Adipocyte (in vitro differentiated cells): Measurements from ENCODE around the gene FAT4.
A peak's percentile ranks its signal among the peaks of the same experiment; 100 is the strongest.

ENCODE experiments used
- DNase-seq: peaks from one replicate; pipeline ENCODE4 v3.0.0-alpha.2; 2015; ENCODE audit warnings: low read depth
- H3K27me3 ChIP-seq: replicated peaks from 2 replicates; pipeline ENCODE4 v1.7.0; 2013; ENCODE audit warnings: mild to moderate bottlenecking, low read length, moderate library complexity; ENCODE audit not compliant: control insufficient read depth, insufficient read depth
- H3K36me3 ChIP-seq: 2 replicates; pipeline ENCODE4 v1.7.0; 2013; ENCODE audit warnings: low read length, mild to moderate bottlenecking, moderate library complexity; ENCODE audit not compliant: control insufficient read depth, insufficient read depth, severe bottlenecking
- H3K4me1 ChIP-seq: 2 replicates; pipeline ENCODE4 v1.7.0; 2013; ENCODE audit warnings: mild to moderate bottlenecking, low read length, moderate library complexity; ENCODE audit not compliant: control insufficient read depth, insufficient read depth
- H3K4me3 ChIP-seq: 2 replicates; pipeline ENCODE4 v1.7.0; 2013; ENCODE audit warnings: mild to moderate bottlenecking, low read length, moderate library complexity
- H3K9ac ChIP-seq: 2 replicates; pipeline ENCODE4 v1.7.0; 2013; ENCODE audit warnings: mild to moderate bottlenecking, low read length, moderate library complexity
- H3K9me3 ChIP-seq: 2 replicates; pipeline ENCODE4 v1.7.0; 2013; ENCODE audit warnings: mild to moderate bottlenecking, low read length, moderate library complexity; ENCODE audit not compliant: control insufficient read depth

The FAT4 gene

GRCh38 chr4:125352521-125352920 is 37.8 kb downstream of the FAT4 start:
- no peaks in the 10 kb centered on the region for H3K36me3 ChIP-seq
- DNase-seq: no peak
- no peak overlapping the region for H3K4me3 ChIP-seq
- H3K9ac ChIP-seq: no peak overlapping the region
- H3K9me3 ChIP-seq: no peaks in the 10 kb centered on the region
- H3K27me3 ChIP-seq: no peaks in the 10 kb centered on the region
- no peaks in the 10 kb centered on the region for H3K4me1 ChIP-seq

- H3K4me3 ChIP-seq: no peak overlapping the region
- H3K36me3 ChIP-seq: no peaks in the 10 kb centered on the region
- no peaks in the 10 kb centered on the region for H3K27me3 ChIP-seq
- no peak for DNase-seq
- H3K4me1 ChIP-seq: no peaks in the 10 kb centered on the region
- H3K9me3 ChIP-seq: no peaks in the 10 kb centered on the region
- H3K9ac ChIP-seq: no peak overlapping the region
Measured at GRCh38 chr4:125353131-125353530, 38.4 kb downstream of the FAT4 start.

DNA sequence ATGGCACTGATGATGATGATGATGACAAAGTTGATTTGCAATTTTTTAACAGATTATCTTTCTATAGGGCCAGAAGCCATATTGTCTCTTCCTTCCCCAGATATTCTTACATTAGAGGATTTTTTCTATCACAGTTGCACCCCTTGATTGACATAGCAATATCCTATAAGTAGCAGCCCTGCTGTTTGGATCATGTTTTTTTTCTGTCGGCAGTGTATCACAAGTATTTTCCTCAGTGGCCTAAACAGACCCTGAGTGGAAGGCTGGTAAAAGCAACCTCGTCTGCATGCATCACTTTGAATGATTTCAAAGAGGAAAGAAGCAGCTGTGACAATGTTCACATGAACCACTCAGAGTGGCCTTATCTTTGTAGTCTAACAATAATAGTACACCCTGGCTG is 41.0 kb downstream of the FAT4 start:
- no peak for DNase-seq
- no peaks in the 10 kb centered on the region for H3K27me3 ChIP-seq
- H3K36me3 ChIP-seq: no peaks in the 10 kb centered on the region
- no peak overlapping the region for H3K4me3 ChIP-seq
- H3K9me3 ChIP-seq: no peaks in the 10 kb centered on the region
- no peaks in the 10 kb centered on the region for H3K4me1 ChIP-seq
- H3K9ac ChIP-seq: no peak overlapping the region

GRCh38 chr4:125357675-125358074 is 42.9 kb downstream of the FAT4 start:
- Histone ChIP-seq H3K27me3 (no peaks in the 10 kb centered on the region), H3K9ac (no peak overlapping the region), H3K4me1 (no peaks in the 10 kb centered on the region), H3K4me3 (no peak overlapping the region), H3K9me3 (no peaks in the 10 kb centered on the region), H3K36me3 (no peaks in the 10 kb centered on the region)
- peak; percentile 14 for DNase-seq

- no peaks in the 10 kb centered on the region for H3K27me3 ChIP-seq
- DNase-seq: no peak
- H3K9me3 ChIP-seq: no peaks in the 10 kb centered on the region
- H3K4me3 ChIP-seq: no peak overlapping the region
- H3K9ac ChIP-seq: no peak overlapping the region
- no peaks in the 10 kb centered on the region for H3K4me1 ChIP-seq
- H3K36me3 ChIP-seq: no peaks in the 10 kb centered on the region
Measured at GRCh38 chr4:125358453-125358852, 43.7 kb downstream of the FAT4 start.

DNA sequence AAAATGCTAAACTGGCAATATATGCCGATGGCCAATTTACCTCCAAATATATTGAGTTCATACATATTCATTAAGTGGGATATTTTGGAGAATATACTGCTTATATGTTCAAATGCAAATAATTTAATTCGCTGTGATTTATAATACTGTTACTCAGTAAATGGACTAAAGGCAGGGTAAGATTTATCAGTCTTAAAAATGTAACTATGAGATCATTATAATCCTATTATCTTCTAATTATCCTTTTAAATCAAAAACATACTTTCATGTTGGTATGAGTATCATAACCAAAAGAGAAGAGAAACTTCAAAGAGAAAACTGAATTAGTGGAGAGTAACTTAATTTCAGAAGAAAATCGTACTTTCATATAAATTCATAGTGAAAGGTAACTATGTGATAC is 44.6 kb downstream of the FAT4 start:
- DNase-seq: no peak
- Histone ChIP-seq H3K36me3 (no peaks in the 10 kb centered on the region), H3K9ac (no peak overlapping the region), H3K9me3 (no peaks in the 10 kb centered on the region), H3K4me1 (no peaks in the 10 kb centered on the region), H3K4me3 (no peak overlapping the region), H3K27me3 (no peaks in the 10 kb centered on the region)

DNA sequence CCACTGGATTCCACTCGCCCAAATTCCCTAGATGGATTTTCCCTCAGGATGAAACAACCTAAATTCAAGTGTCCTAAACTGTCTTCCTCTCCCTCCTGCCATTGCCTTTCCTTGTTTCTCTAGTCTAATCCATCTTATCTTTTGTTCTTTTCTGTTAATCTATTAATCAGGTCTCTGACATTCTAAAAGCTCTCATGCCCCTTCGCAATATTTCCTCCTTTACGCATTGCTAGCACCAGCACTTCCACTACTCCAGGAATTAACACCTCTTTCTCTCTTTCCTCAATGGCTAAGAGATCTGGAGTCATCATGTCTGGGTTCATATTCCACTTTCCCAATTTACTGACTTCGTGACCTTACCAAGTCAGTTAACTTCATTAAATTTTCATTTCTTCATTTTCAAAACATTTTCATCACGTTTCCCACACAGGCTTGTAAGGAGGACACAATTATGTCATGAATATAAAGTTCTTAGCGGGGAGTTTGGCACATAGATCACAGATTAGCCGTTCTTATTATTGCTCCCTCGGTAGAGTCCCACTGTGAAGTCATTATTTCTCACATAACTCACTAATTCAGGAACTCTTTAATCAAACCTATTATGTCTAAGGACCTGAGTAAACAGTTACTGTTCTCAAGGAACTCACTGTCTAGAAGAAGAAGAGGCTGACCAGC is 45.3 kb downstream of the FAT4 start:
- Histone ChIP-seq H3K36me3 (no peaks in the 10 kb centered on the region), H3K4me1 (no peaks in the 10 kb centered on the region), H3K4me3 (no peak overlapping the region), H3K9me3 (no peaks in the 10 kb centered on the region), H3K9ac (no peak overlapping the region), H3K27me3 (no peaks in the 10 kb centered on the region)
- no peak for DNase-seq

DNA sequence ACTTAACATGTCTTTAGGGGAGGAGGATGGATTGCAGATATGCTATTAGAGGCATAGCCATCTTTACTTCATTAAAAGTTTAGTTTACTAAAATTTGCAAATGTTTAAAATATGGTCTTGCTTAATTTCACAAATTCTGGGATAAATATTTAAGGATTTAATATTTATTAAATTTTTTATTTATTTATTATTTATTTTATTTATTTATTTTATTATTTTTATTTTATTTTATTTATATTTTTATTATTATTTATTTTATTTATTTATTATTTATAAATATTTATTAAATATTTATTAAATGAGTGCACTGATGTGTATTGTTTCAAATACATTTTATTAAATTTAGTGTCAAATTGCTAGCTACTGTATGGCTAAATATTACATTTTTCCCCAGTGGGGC is 46.0 kb downstream of the FAT4 start:
- Histone ChIP-seq H3K36me3 (no peaks in the 10 kb centered on the region), H3K4me3 (no peak overlapping the region), H3K9me3 (no peaks in the 10 kb centered on the region), H3K4me1 (no peaks in the 10 kb centered on the region), H3K27me3 (no peaks in the 10 kb centered on the region), H3K9ac (no peak overlapping the region)
- no peak for DNase-seq
